ENCODE results near the gene BCAR3. TPM values are rescaled to one million over a fixed set of nuclear protein-coding genes. Genes with fewer than 3 reads are reported as not detected.

BCAR3 gene
- polyA plus RNA-seq, 2 of the 4 experiments (the other 2 are of a cell fraction) = 31.6 to 33.4 TPM

- TF ChIP-seq EP300 (IDR thresholded peaks at IDR 0.05) = no peak
- no peak for TF ChIP-seq ELK1 (IDR thresholded peaks at IDR 0.05; ENCODE audit: low read depth, low read length)
- TF ChIP-seq USF2 (IDR thresholded peaks at IDR 0.05) = no peak
- no peak for TF ChIP-seq MYC (IDR thresholded peaks at IDR 0.05; ENCODE audit: borderline replicate concordance, low read length)
- DNase-seq (ENCODE audit: low read depth in 1 of 2, low spot score in 1 of 2) (no peak), FAIRE-seq (no peak), ATAC-seq (no peak)
- CTCF ChIA-PET = no interaction called here
- POLR2A ChIA-PET = no interaction called here
- no peak overlapping the region for H3K27ac ChIP-seq
- no peak overlapping the region for H3K4me2 ChIP-seq
- peaks cover 42% of the 10 kb centered on the region for H3K4me1 ChIP-seq
- H3K4me3 ChIP-seq = no peak overlapping the region
- H3K9me3 ChIP-seq = no peaks in the 10 kb centered on the region
- WGBS (ENCODE audit: missing lambda C conversion rate) = 100% methylated on average over 7 of the region's 18 CpGs
Measured at GRCh38 chr1:93577536-93578432, 103.9 kb downstream of the BCAR3 start.

GRCh38 chr1:93576746-93577145, 104.9 kb downstream of the BCAR3 start:
- H3K4me2 ChIP-seq = no peak overlapping the region
- POLR2A ChIA-PET = no interaction called here
- CTCF ChIA-PET = interaction anchor here (1.0 kb wide), 1 partner anchor 274 kb away, joined by 3 read pairs; no protein-coding TSS in a partner anchor

More at GRCh38 chr1:93576746-93577145, 104.9 kb downstream of the BCAR3 start:
- Histone ChIP-seq H3K4me1 (peaks cover 32% of the 10 kb centered on the region), H3K27ac (no peak overlapping the region), H3K4me3 (no peak overlapping the region), H3K9me3 (no peaks in the 10 kb centered on the region)
- WGBS (ENCODE audit: missing lambda C conversion rate) = 91% methylated on average over 2 of the region's 2 CpGs
- no peak for ATAC-seq
- no peak for DNase-seq (ENCODE audit: low read depth in 1 of 2, low spot score in 1 of 2)
- FAIRE-seq = no peak
- TF ChIP-seq KDM5A (IDR thresholded peaks at IDR 0.05) = no peak
- no peak for TF ChIP-seq ZSCAN20 (CRISPR knock-in tag; IDR thresholded peaks at IDR 0.05)
- TF ChIP-seq RCOR1 (IDR thresholded peaks at IDR 0.05; ENCODE audit: low read depth, low read length) = no peak
- no peak for TF ChIP-seq RAD21 (conservative IDR thresholded peaks at IDR 0.05 in 1 of 2, IDR thresholded peaks at IDR 0.05 in 1 of 2)
- no peak for TF ChIP-seq HOXB5 (CRISPR knock-in tag; IDR thresholded peaks at IDR 0.05)
- TF ChIP-seq PHF8 (IDR thresholded peaks at IDR 0.05; ENCODE audit: borderline replicate concordance, low read depth) = no peak
- TF ChIP-seq HMGXB4 (CRISPR knock-in tag; IDR thresholded peaks at IDR 0.05; ENCODE audit: borderline replicate concordance) = no peak
- TF ChIP-seq FOSB (CRISPR knock-in tag; IDR thresholded peaks at IDR 0.05) = no peak
- TF ChIP-seq RNF2 (IDR thresholded peaks at IDR 0.05; ENCODE audit: borderline replicate concordance, low read depth) = no peak
- no peak for TF ChIP-seq HES2 (IDR thresholded peaks at IDR 0.05)
- no peak for TF ChIP-seq BCL3 (IDR thresholded peaks at IDR 0.05)
- no peak for TF ChIP-seq FOXS1 (CRISPR knock-in tag; IDR thresholded peaks at IDR 0.05)
- no peak for TF ChIP-seq MAX (IDR thresholded peaks at IDR 0.05)
- TF ChIP-seq POLR2A (IDR thresholded peaks at IDR 0.05; ENCODE audit: low read length) = no peak
- no peak for TF ChIP-seq CBX8 (IDR thresholded peaks at IDR 0.05)

Measured in A549 (cell line).